ENCODE results near the gene FOXA3. TPM values are rescaled to one million over a fixed set of nuclear protein-coding genes. Genes with fewer than 3 reads are reported as not detected.
A peak's percentile ranks its signal among the peaks of the same experiment; 100 is the strongest.

Gene FOXA3
- total and polyA plus RNA-seq, 12 donors: 0.01 to 0.11 TPM; not detected in 10

DNA sequence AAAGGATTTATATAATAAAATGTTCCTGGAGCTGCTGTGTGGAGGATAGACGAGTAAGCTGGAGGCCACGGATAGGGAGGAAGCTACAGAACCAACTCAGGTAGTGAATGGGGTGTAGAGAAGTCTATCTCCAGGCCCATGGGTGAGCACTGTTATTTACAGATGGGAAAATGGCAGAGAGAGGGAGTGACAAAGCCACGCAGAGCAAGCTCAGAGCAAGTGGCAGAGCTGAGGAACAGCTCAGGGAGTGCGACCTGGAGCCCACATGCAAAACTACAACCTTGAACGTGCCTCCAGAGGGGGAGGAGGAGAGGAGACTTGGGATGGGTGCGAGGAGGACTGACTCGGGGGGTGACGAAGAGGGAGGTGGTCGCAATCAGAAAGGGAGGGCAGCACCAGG, 35.6 kb upstream of the FOXA3 start:
- ATAC-seq (no peak), DNase-seq (no peak)
- TF ChIP-seq, protein P1, sequence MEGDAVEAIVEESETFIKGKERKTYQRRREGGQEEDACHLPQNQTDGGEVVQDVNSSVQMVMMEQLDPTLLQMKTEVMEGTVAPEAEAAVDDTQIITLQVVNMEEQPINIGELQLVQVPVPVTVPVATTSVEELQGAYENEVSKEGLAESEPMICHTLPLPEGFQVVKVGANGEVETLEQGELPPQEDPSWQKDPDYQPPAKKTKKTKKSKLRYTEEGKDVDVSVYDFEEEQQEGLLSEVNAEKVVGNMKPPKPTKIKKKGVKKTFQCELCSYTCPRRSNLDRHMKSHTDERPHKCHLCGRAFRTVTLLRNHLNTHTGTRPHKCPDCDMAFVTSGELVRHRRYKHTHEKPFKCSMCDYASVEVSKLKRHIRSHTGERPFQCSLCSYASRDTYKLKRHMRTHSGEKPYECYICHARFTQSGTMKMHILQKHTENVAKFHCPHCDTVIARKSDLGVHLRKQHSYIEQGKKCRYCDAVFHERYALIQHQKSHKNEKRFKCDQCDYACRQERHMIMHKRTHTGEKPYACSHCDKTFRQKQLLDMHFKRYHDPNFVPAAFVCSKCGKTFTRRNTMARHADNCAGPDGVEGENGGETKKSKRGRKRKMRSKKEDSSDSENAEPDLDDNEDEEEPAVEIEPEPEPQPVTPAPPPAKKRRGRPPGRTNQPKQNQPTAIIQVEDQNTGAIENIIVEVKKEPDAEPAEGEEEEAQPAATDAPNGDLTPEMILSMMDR (IDR thresholded peaks at IDR 0.05): no peak
- Histone ChIP-seq H3K36me3 (peaks cover 5 to 100% (median 84%) of the 10 kb centered on the region in 9 donors), H3K4me3 (no peak overlapping the region), H3K9me3 (no peaks in the 10 kb centered on the region), H3K27ac (no peak overlapping the region), H3K27me3 (no peaks in the 10 kb centered on the region), H3K4me1 (peaks cover 0 to 3% (median 0%) of the 10 kb centered on the region in 9 donors)
- WGBS, 2 donors: 89 to 91% methylated on average over 9 of the region's 9 CpGs
- intact Hi-C loops (cut with DNase I): no loop called here

DNA sequence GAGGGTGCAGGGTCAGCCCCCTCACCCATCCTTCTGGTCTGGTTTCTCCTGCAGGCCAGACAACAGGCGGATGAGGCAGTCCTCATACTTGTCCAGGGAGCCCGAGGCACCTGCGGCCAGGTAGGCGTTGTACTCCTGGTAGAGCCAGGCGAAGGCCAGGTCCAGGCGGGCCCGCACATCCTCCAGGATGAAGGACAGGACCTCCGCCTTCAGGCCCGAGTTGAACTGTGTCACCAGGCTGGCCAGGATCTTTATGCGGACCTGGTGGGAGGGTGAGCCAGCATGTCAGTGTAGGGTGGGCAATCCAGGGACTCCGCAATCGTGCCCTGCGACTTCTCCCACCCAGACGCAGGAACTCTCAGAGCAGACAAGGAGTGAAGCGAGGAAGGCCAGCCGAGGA, 35.2 kb upstream of the FOXA3 start:
- Histone ChIP-seq H3K4me3 (no peak overlapping the region), H3K4me1 (peaks cover 0 to 3% (median 0%) of the 10 kb centered on the region in 9 donors), H3K27ac (no peak overlapping the region), H3K9me3 (no peaks in the 10 kb centered on the region), H3K27me3 (no peaks in the 10 kb centered on the region), H3K36me3 (peaks cover 5 to 100% (median 86%) of the 10 kb centered on the region in 9 donors)
- 95% methylated on average over 16 of the region's 16 CpGs for WGBS, 2 donors
- TF ChIP-seq, protein P1 (IDR thresholded peaks at IDR 0.05): no peak
- no peak for ATAC-seq
- no peak for DNase-seq
- intact Hi-C loops (cut with DNase I): no loop called here

DNA sequence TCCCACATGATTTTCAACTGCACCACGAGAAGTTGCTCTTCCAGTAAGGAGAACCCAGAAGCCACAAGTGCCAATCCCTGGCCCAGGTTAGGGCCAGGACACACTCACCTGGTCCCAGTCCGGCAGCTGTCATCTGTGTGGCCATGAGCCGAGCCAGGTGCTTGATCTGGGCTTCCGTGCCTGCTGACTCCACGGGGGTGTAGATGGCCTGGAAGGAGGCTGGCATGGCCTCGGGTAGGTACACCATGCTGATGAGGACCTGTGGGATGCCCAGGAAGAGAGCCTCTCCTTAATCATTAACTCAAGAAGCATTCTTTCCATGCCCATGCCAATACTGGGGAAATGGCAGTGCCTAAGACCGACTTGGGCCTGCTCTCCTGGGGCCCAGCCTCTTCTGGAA, 29.2 kb upstream of the FOXA3 start:
- peaks cover 3 to 100% (median 90%) of the 10 kb centered on the region in 9 donors for H3K36me3 ChIP-seq
- ATAC-seq: no peak
- no peak overlapping the region for H3K27ac ChIP-seq
- H3K4me1 ChIP-seq: no peaks in the 10 kb centered on the region
- TF ChIP-seq, protein P1 (IDR thresholded peaks at IDR 0.05): no peak
- H3K9me3 ChIP-seq: no peaks in the 10 kb centered on the region
- 91 to 94% methylated on average over 7 of the region's 7 CpGs for WGBS, 2 donors
- H3K4me3 ChIP-seq: no peak overlapping the region
- DNase-seq: no peak
- H3K27me3 ChIP-seq: no peaks in the 10 kb centered on the region
- intact Hi-C loops (cut with DNase I): no loop called here

DNA sequence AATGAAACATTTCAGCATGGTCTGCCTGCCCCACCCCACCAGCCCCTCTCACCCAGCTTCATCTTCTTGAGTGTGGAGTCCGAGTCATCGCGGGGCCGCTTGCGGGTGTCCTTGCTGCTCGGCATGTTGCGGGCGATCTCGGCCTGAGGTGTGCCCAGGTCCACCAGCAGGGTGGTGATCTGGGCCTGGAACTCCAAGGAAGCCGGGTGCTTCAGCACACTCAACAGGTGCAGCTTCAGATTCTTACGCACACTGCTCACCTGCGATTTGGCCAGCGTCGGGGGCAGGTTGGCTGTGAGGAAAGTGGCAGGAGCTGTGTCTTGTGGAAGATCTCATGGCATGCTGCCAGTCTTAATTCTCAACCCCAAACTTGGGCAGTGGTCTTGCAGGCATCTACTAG, 21.9 kb upstream of the FOXA3 start:
- Histone ChIP-seq H3K9me3 (no peaks in the 10 kb centered on the region), H3K27ac (no peak overlapping the region), H3K36me3 (peaks cover under 1 to 100% (median 89%) of the 10 kb centered on the region in 9 donors), H3K4me1 (no peaks in the 10 kb centered on the region), H3K27me3 (no peaks in the 10 kb centered on the region), H3K4me3 (no peak overlapping the region)
- 94 to 96% methylated on average over 14 of the region's 14 CpGs for WGBS, 2 donors
- intact Hi-C loops (cut with DNase I): no loop called here
- ATAC-seq (peak in 1 of 8 donors; percentile 15), DNase-seq (no peak)
- TF ChIP-seq, protein P1 (IDR thresholded peaks at IDR 0.05): no peak

Measured in heart right ventricle (tissue), 16 donors.